CD4-positive, alpha-beta memory T cell (primary cell): ENCODE measurements around the gene MRPS6. TPM values are rescaled to one million over a fixed set of nuclear protein-coding genes. Genes with fewer than 3 reads are reported as not detected.

Source experiments
- CTCF ChIA-PET: fragments of 350-600 bp; sonication (Branson Sonifier 250); formaldehyde crosslinking; loops from one replicate; lab custom pipeline; 2021; ENCODE audit warnings: inconsistent platforms; ENCODE audit not compliant: partially characterized antibody; lab: Charles Lee
- POLR2A ChIA-PET: fragments of 350-600 bp; sonication (Branson Sonifier 250); formaldehyde crosslinking; loops from one replicate; lab custom pipeline; 2021; ENCODE audit not compliant: partially characterized antibody; lab: Charles Lee
- DNase-seq, 5 donors: peaks; one replicate each; pipeline versions ENCODE4 v3.0.0 to v3.0.0-alpha.2; 2020 to 2022; ENCODE audit warnings: mixed read lengths in 1 of 5
- H3K27ac ChIP-seq: one replicate; pipeline ENCODE4 v1.7.0; 2013; ENCODE audit warnings: low read depth, low read length
- H3K27me3 ChIP-seq: 2 replicates; pipeline ENCODE4 v1.7.0; 2013; ENCODE audit warnings: mild to moderate bottlenecking, low read length, moderate library complexity; ENCODE audit not compliant: insufficient read depth
- H3K36me3 ChIP-seq: 2 replicates; pipeline ENCODE4 v1.7.0; 2013; ENCODE audit warnings: mild to moderate bottlenecking, low read length, moderate library complexity; ENCODE audit not compliant: insufficient read depth
- H3K4me1 ChIP-seq: 2 replicates; pipeline ENCODE4 v1.7.0; 2013; ENCODE audit warnings: mild to moderate bottlenecking, low read length, moderate library complexity; ENCODE audit not compliant: insufficient read depth
- H3K4me3 ChIP-seq, 2 donors: one replicate each; pipeline ENCODE4 v1.7.0; 2013; ENCODE audit warnings: low read length in 2 of 2, mild to moderate bottlenecking in 1 of 2
- H3K9me3 ChIP-seq, 2 donors: one replicate each; pipeline ENCODE4 v1.7.0; 2013; ENCODE audit warnings: low read length in 2 of 2, control low read depth in 1 of 2; ENCODE audit not compliant: control insufficient read depth in 1 of 2
- H3K27ac Mint-ChIP-seq, 7 donors: one replicate each; pipeline ENCODE4 v1.8.0; 2020 to 2021; ENCODE audit warnings: mixed read lengths in 7 of 7, mild to moderate bottlenecking in 6 of 7, inconsistent platforms in 3 of 7, moderate library complexity in 3 of 7
- H3K27me3 Mint-ChIP-seq, 2 donors: one replicate each; pipeline ENCODE4 v1.8.0; 2020 to 2021; ENCODE audit warnings: mixed read lengths in 2 of 2
- H3K36me3 Mint-ChIP-seq, 2 donors: one replicate each; pipeline ENCODE4 v1.8.0; 2020 to 2021; ENCODE audit warnings: mixed read lengths in 2 of 2, inconsistent platforms in 1 of 2, mild to moderate bottlenecking in 1 of 2
- H3K4me1 Mint-ChIP-seq, 4 donors: one replicate each; pipeline ENCODE4 v1.8.0; 2020 to 2021; ENCODE audit warnings: mixed read lengths in 4 of 4, mild to moderate bottlenecking in 1 of 4
- H3K4me3 Mint-ChIP-seq, 8 donors: one replicate each; pipeline ENCODE4 v1.8.0; 2020 to 2021; ENCODE audit warnings: mixed read lengths in 8 of 8, mild to moderate bottlenecking in 7 of 8, moderate library complexity in 6 of 8, inconsistent platforms in 3 of 8
- H3K9me3 Mint-ChIP-seq, 8 donors: one replicate each; pipeline ENCODE4 v1.8.0; 2020 to 2021; ENCODE audit warnings: mixed read lengths in 8 of 8, mild to moderate bottlenecking in 5 of 8, inconsistent platforms in 3 of 8, moderate library complexity in 1 of 8
- intact Hi-C: fragments of 100-400 bp; cut with micrococcal nuclease; formaldehyde crosslinking; loops from one replicate; pipeline ENCODE4 v1.15.1; 2023
- polyA plus RNA-seq, 2 donors: library from polyadenylated mRNA; unstranded; fragments of 300-500 nt; fragmentation: Illumina TruSeq; gene quantifications; one replicate each; pipeline ENCODE4 v1.2.3, GENCODE V29; 2021
- total RNA-seq, 2 experiments: library from RNA; stranded (reverse); gene quantifications; one replicate each; pipeline ENCODE4 v1.2.3, GENCODE V29; 2021

MRPS6 gene
- total RNA-seq: 10 to 100 TPM; 76.9 to 80.1 TPM
- 100 to 1,000 TPM; 135 to 160 TPM for polyA plus RNA-seq

GRCh38 chr21:34073032-34073748 is at the start of gene MRPS6, which contains the start of gene SLC5A3:
TSS of gene MRPS6 (plus strand) at chr21:34073578. CDS start at chr21:34073701, 123 bp downstream.
TSS of gene SLC5A3 (plus strand) at chr21:34073578. CDS start at chr21:34095199, 21,621 bp downstream.
- Histone ChIP-seq H3K27me3 (no peaks in the 10 kb centered on the region), H3K4me1 (peaks cover 39% of the 10 kb centered on the region), H3K4me3 (peak within 1 kb of the TSS; percentile 37 to 66), H3K9me3 (no peaks in the 10 kb centered on the region), H3K27ac (peak within 1 kb of the TSS; percentile 68), H3K36me3 (no peaks in the 10 kb centered on the region)
- Mint-ChIP-seq H3K4me1 (peaks cover 36 to 53% (median 44%) of the 10 kb centered on the region in 4 donors), H3K36me3 (peaks cover 0 to 11% of the 10 kb centered on the region in 2 donors), H3K27ac (peak within 1 kb of the TSS; percentile 91 to 97 (median 93)), H3K4me3 (peak within 1 kb of the TSS; percentile 89 to 97 (median 94)), H3K27me3 (no peaks in the 10 kb centered on the region), H3K9me3 (no peaks in the 10 kb centered on the region)
- ChIA-PET POLR2A (interaction anchor here (1.0 to 10.2 kb wide), 18 partner anchors 9 to 274 kb away, joined by 3 to 168 read pairs (median 5); no protein-coding TSS in a partner anchor), CTCF (interaction anchor here (0.8 to 6.3 kb wide), 7 partner anchors 17 to 149 kb away, joined by 3 to 54 read pairs (median 3); no protein-coding TSS in a partner anchor)
- peak; percentile 68 to 78 (median 69) for DNase-seq
- intact Hi-C loops: loop anchor here (1.0 kb wide), 1 partner anchor 125 kb away; no protein-coding TSS in a partner anchor

- H3K4me1 Mint-ChIP-seq: peaks cover 10 to 23% (median 12%) of the 10 kb centered on the region in 4 donors
- no peak overlapping the region for H3K4me3 ChIP-seq
- no peaks in the 10 kb centered on the region for H3K9me3 ChIP-seq
- H3K27ac Mint-ChIP-seq: no peak overlapping the region
- H3K36me3 Mint-ChIP-seq: no peaks in the 10 kb centered on the region
- peaks cover 0 to 3% (median 0%) of the 10 kb centered on the region in 8 donors for H3K9me3 Mint-ChIP-seq
- CTCF ChIA-PET: interaction anchor here (1.2 to 1.7 kb wide), 2 partner anchors 69 to 325 kb away, joined by 3 read pairs; no protein-coding TSS in a partner anchor
- no peak for DNase-seq
- intact Hi-C loops: no loop called here
- H3K4me3 Mint-ChIP-seq: no peak overlapping the region
- no peak overlapping the region for H3K27ac ChIP-seq
- POLR2A ChIA-PET: interaction anchor here (1.7 to 5.9 kb wide), 2 partner anchors 49 to 76 kb away, joined by 5 to 34 read pairs; partner anchors contain the start of genes MRPS6 and SLC5A3
- no peaks in the 10 kb centered on the region for H3K36me3 ChIP-seq
- no peaks in the 10 kb centered on the region for H3K27me3 ChIP-seq
- H3K4me1 ChIP-seq: peaks cover 29% of the 10 kb centered on the region
- H3K27me3 Mint-ChIP-seq: no peaks in the 10 kb centered on the region
Observed at GRCh38 chr21:34023691-34024373, 49.5 kb upstream of the MRPS6 start.

GRCh38 chr21:34024374-34024693 is 49.0 kb upstream of the MRPS6 start:
- Histone ChIP-seq H3K4me1 (peaks cover 29% of the 10 kb centered on the region), H3K4me3 (no peak overlapping the region), H3K27me3 (no peaks in the 10 kb centered on the region), H3K36me3 (no peaks in the 10 kb centered on the region), H3K9me3 (no peaks in the 10 kb centered on the region), H3K27ac (no peak overlapping the region)
- POLR2A ChIA-PET: interaction anchor here (5.9 kb wide), 1 partner anchor 76 kb away, joined by 34 read pairs; no protein-coding TSS in a partner anchor
- Mint-ChIP-seq H3K4me3 (no peak overlapping the region), H3K36me3 (no peaks in the 10 kb centered on the region), H3K4me1 (peaks cover 5 to 18% (median 9%) of the 10 kb centered on the region in 4 donors), H3K27me3 (no peaks in the 10 kb centered on the region), H3K9me3 (peaks cover 0 to 3% (median 0%) of the 10 kb centered on the region in 8 donors), H3K27ac (no peak overlapping the region)
- intact Hi-C loops: no loop called here
- CTCF ChIA-PET: interaction anchor here (0.9 to 1.2 kb wide), 2 partner anchors 68 to 75 kb away, joined by 3 read pairs; no protein-coding TSS in a partner anchor
- DNase-seq: no peak

GRCh38 chr21:34027721-34028461 is 45.5 kb upstream of the MRPS6 start:
- no peaks in the 10 kb centered on the region for H3K9me3 ChIP-seq
- Mint-ChIP-seq H3K27me3 (no peaks in the 10 kb centered on the region), H3K9me3 (peaks cover 0 to 5% (median 0%) of the 10 kb centered on the region in 8 donors), H3K27ac (no peak overlapping the region), H3K4me1 (peaks cover 5 to 10% (median 8%) of the 10 kb centered on the region in 4 donors), H3K36me3 (no peaks in the 10 kb centered on the region), H3K4me3 (no peak overlapping the region)
- DNase-seq: no peak
- ChIA-PET POLR2A (no interaction called here), CTCF (no interaction called here)
- H3K27me3 ChIP-seq: no peaks in the 10 kb centered on the region
- no peaks in the 10 kb centered on the region for H3K36me3 ChIP-seq
- no peak overlapping the region for H3K27ac ChIP-seq
- intact Hi-C loops: no loop called here
- H3K4me1 ChIP-seq: peaks cover 8% of the 10 kb centered on the region
- H3K4me3 ChIP-seq: no peak overlapping the region

GRCh38 chr21:34029743-34030528 is 43.4 kb upstream of the MRPS6 start:
- Histone ChIP-seq H3K27me3 (no peaks in the 10 kb centered on the region), H3K36me3 (no peaks in the 10 kb centered on the region), H3K4me3 (no peak overlapping the region), H3K9me3 (no peaks in the 10 kb centered on the region), H3K27ac (no peak overlapping the region), H3K4me1 (no peaks in the 10 kb centered on the region)
- peaks cover 0 to 5% (median 0%) of the 10 kb centered on the region in 8 donors for H3K9me3 Mint-ChIP-seq
- POLR2A ChIA-PET: interaction anchor here (0.7 to 1.4 kb wide), 3 partner anchors 81 to 83 kb away, joined by 3 to 6 read pairs (median 3); no protein-coding TSS in a partner anchor
- CTCF ChIA-PET: interaction anchor here (2.1 kb wide), 1 partner anchor 106 kb away, joined by 4 read pairs; no protein-coding TSS in a partner anchor
- peak overlapping the region in 7 of 8 donors; percentile 28 to 86 (median 67) for H3K4me3 Mint-ChIP-seq
- no peaks in the 10 kb centered on the region for H3K36me3 Mint-ChIP-seq
- intact Hi-C loops: no loop called here
- peak; percentile 30 to 78 (median 52) for DNase-seq
- peaks cover 5 to 10% (median 8%) of the 10 kb centered on the region in 4 donors for H3K4me1 Mint-ChIP-seq
- H3K27ac Mint-ChIP-seq: peak overlapping the region in 6 of 7 donors; percentile 66 to 99 (median 84)
- no peaks in the 10 kb centered on the region for H3K27me3 Mint-ChIP-seq

GRCh38 chr21:34031835-34032370 is 41.5 kb upstream of the MRPS6 start:
- Histone ChIP-seq H3K4me1 (no peaks in the 10 kb centered on the region), H3K36me3 (no peaks in the 10 kb centered on the region), H3K4me3 (no peak overlapping the region), H3K9me3 (no peaks in the 10 kb centered on the region), H3K27ac (no peak overlapping the region), H3K27me3 (no peaks in the 10 kb centered on the region)
- Mint-ChIP-seq H3K27me3 (no peaks in the 10 kb centered on the region), H3K9me3 (peaks cover 0 to 9% (median 0%) of the 10 kb centered on the region in 8 donors), H3K36me3 (peaks cover 0 to 5% of the 10 kb centered on the region in 2 donors), H3K4me3 (no peak overlapping the region), H3K27ac (peak overlapping the region in 2 of 7 donors; percentile 34 to 66), H3K4me1 (peaks cover 5 to 10% (median 8%) of the 10 kb centered on the region in 4 donors)
- DNase-seq: no peak
- POLR2A ChIA-PET: no interaction called here
- intact Hi-C loops: no loop called here
- CTCF ChIA-PET: no interaction called here
